DOHH2 (cell line): ENCODE measurements around the gene ARHGAP40.

ENCODE experiments used
- H3F3A ChIP-seq: fragments of 200-600 bp; sonication (generic), shearing (Covaris generic); 2 replicates; pipeline ENCODE4 v1.6.0; 2016; ENCODE audit warnings: antibody characterized with exemption, mild to moderate bottlenecking; ENCODE audit not compliant: control insufficient read depth, insufficient read depth
- H3K27ac ChIP-seq: fragments of 200-600 bp; sonication (generic); 2 replicates; pipeline ENCODE4 v1.5.1; 2014; ENCODE audit warnings: low read depth, mild to moderate bottlenecking, low read length, moderate library complexity
- H3K27me3 ChIP-seq: fragments of 200-600 bp; sonication (generic); 2 replicates; pipeline ENCODE4 v1.6.1; 2014; ENCODE audit warnings: mild to moderate bottlenecking, low read length, mixed read lengths; ENCODE audit not compliant: control insufficient read depth
- H3K36me3 ChIP-seq: fragments of 200-600 bp; sonication (generic); 2 replicates; pipeline ENCODE4 v1.6.1; 2014; ENCODE audit warnings: mild to moderate bottlenecking, low read length, moderate library complexity, mixed read lengths; ENCODE audit not compliant: control insufficient read depth
- H3K4me1 ChIP-seq: fragments of 200-600 bp; sonication (generic); 2 replicates; pipeline ENCODE4 v1.6.1; 2014; ENCODE audit warnings: mild to moderate bottlenecking, low read length, mixed read lengths; ENCODE audit not compliant: control insufficient read depth
- H3K4me2 ChIP-seq: fragments of 200-600 bp; sonication (generic); 2 replicates; pipeline ENCODE4 v1.6.0; 2014; ENCODE audit warnings: mild to moderate bottlenecking, low read length, moderate library complexity
- H3K4me3 ChIP-seq: fragments of 200-600 bp; sonication (generic); 2 replicates; pipeline ENCODE4 v1.5.1; 2014; ENCODE audit warnings: mild to moderate bottlenecking, low read length, mixed read lengths
- H3K79me2 ChIP-seq: fragments of 200-600 bp; sonication (generic); 2 replicates; pipeline ENCODE4 v1.6.1; 2014; ENCODE audit warnings: mild to moderate bottlenecking, low read length, mixed read lengths; ENCODE audit not compliant: control insufficient read depth
- H3K9me2 ChIP-seq: fragments of 200-600 bp; sonication (generic); replicated peaks from 2 replicates; pipeline ENCODE4 v1.6.1; 2014; ENCODE audit warnings: mild to moderate bottlenecking, low read length, mixed read lengths; ENCODE audit not compliant: control insufficient read depth
- H3K9me3 ChIP-seq: fragments of 200-600 bp; sonication (generic); 2 replicates; pipeline ENCODE4 v1.6.1; 2014; ENCODE audit warnings: antibody characterized with exemption, low read length, mixed read lengths; ENCODE audit not compliant: control insufficient read depth, insufficient read depth
- H4K20me1 ChIP-seq: fragments of 200-600 bp; sonication (generic); 2 replicates; pipeline ENCODE4 v1.6.0; 2014; ENCODE audit warnings: low read depth, mild to moderate bottlenecking, antibody characterized with exemption, low read length, moderate library complexity; ENCODE audit not compliant: control insufficient read depth, insufficient read depth
- CTCF ChIP-seq: fragments of 200-600 bp; sonication (generic); IDR thresholded peaks from one replicate; pipeline ENCODE4 v1.5.1; 2014; ENCODE audit warnings: antibody characterized with exemption, mild to moderate bottlenecking, low read depth, low read length; ENCODE audit not compliant: poor library complexity, severe bottlenecking
- EZH2phosphoT487 ChIP-seq: fragments of 200-600 bp; sonication (generic); IDR thresholded peaks from 2 replicates; pipeline ENCODE4 v1.6.1; 2017; ENCODE audit warnings: borderline replicate concordance, mild to moderate bottlenecking, antibody characterized with exemption, low read length, moderate library complexity, mixed read lengths

The ARHGAP40 gene

GRCh38 chr20:38601216-38602184 lies at the start of gene ARHGAP40:
Gene ARHGAP40, plus strand, starts transcription at chr20:38601809.
- TF ChIP-seq EZH2phosphoT487 (peak; percentile 43; the same call in 1 of the 2 replicates), CTCF (peak; percentile 41)
- Histone ChIP-seq H3K4me2 (peak within 1 kb of the TSS; percentile 27; the same call in 1 of the 2 replicates), H3K27ac (no peak within 1 kb of the TSS), H4K20me1 (no peaks in the 10 kb centered on the region), H3K4me1 (peaks cover 6% of the 10 kb centered on the region), H3F3A (no peaks in the 10 kb centered on the region), H3K27me3 (peaks cover 58% of the 10 kb centered on the region), H3K36me3 (no peaks in the 10 kb centered on the region), H3K9me3 (no peaks in the 10 kb centered on the region), H3K9me2 (no peaks in the 10 kb centered on the region), H3K79me2 (no peaks in the 10 kb centered on the region), H3K4me3 (no peak within 1 kb of the TSS)

GRCh38 chr20:38554986-38555385 lies 46.6 kb upstream of the ARHGAP40 start:
- Histone ChIP-seq H3K27ac (no peak overlapping the region), H3K4me2 (no peak overlapping the region), H3F3A (no peaks in the 10 kb centered on the region), H4K20me1 (no peaks in the 10 kb centered on the region), H3K9me3 (no peaks in the 10 kb centered on the region), H3K4me3 (no peak overlapping the region), H3K79me2 (no peaks in the 10 kb centered on the region), H3K27me3 (no peaks in the 10 kb centered on the region), H3K36me3 (peaks cover 88% of the 10 kb centered on the region), H3K9me2 (no peaks in the 10 kb centered on the region), H3K4me1 (peaks cover 10% of the 10 kb centered on the region)
- TF ChIP-seq CTCF (no peak), EZH2phosphoT487 (no peak)

GRCh38 chr20:38555395-38555794 lies 46.2 kb upstream of the ARHGAP40 start:
- Histone ChIP-seq H3K36me3 (peaks cover 90% of the 10 kb centered on the region), H3K27ac (no peak overlapping the region), H3K27me3 (no peaks in the 10 kb centered on the region), H3K79me2 (no peaks in the 10 kb centered on the region), H3K9me3 (no peaks in the 10 kb centered on the region), H3K4me2 (no peak overlapping the region), H4K20me1 (no peaks in the 10 kb centered on the region), H3F3A (no peaks in the 10 kb centered on the region), H3K9me2 (no peaks in the 10 kb centered on the region), H3K4me3 (no peak overlapping the region), H3K4me1 (peaks cover 8% of the 10 kb centered on the region)
- TF ChIP-seq CTCF = no peak
- no peak for TF ChIP-seq EZH2phosphoT487
